H1 (cell line): ENCODE data around the gene PIMREG. TPM values are rescaled to one million over a fixed set of nuclear protein-coding genes. Genes with fewer than 3 reads are reported as not detected.

Source experiments
- CTCF ChIA-PET: fragments of 300-600 bp; sonication (Branson Sonifier 250); formaldehyde crosslinking; loops from one replicate; lab custom pipeline; 2021; ENCODE audit not compliant: partially characterized antibody; lab: Charles Lee
- POLR2A ChIA-PET: fragments of 300-600 bp; sonication (Branson Sonifier 250); formaldehyde crosslinking; loops from one replicate; lab custom pipeline; 2021; ENCODE audit warnings: inconsistent platforms; ENCODE audit not compliant: partially characterized antibody; lab: Charles Lee
- DNase-seq, 2 experiments: peaks; one replicate each; pipeline versions ENCODE4 v3.0.0 to v3.0.0-alpha.2; 2010 to 2022; ENCODE audit warnings: low spot score in 2 of 2, low read depth in 1 of 2, mixed read lengths in 1 of 2
- FAIRE-seq: peaks from 2 replicates; lab custom pipeline; 2011; peaks lifted over from hg19 to GRCh38; lab: Jason Lieb, UNC
- H2AFZ ChIP-seq: 2 replicates; pipeline ENCODE4 v1.8.1; 2012; ENCODE audit warnings: low read length, inconsistent platforms
- H2AK5ac ChIP-seq: 2 replicates; pipeline ENCODE4 v1.6.1; 2013; ENCODE audit warnings: low read depth, low read length
- H2BK120ac ChIP-seq: replicated peaks from 2 replicates; pipeline ENCODE3; 2013; ENCODE audit warnings: low read depth, low read length, inconsistent platforms
- H2BK12ac ChIP-seq: 2 replicates; pipeline ENCODE4 v1.6.1; 2013; ENCODE audit warnings: low read depth, low read length
- H2BK15ac ChIP-seq: 2 replicates; pipeline ENCODE4 v1.6.1; 2013; ENCODE audit warnings: low read length
- H2BK20ac ChIP-seq: 2 replicates; pipeline ENCODE4 v1.6.1; 2013; ENCODE audit warnings: low read length
- H2BK5ac ChIP-seq: 2 replicates; pipeline ENCODE4 v1.6.1; 2013; ENCODE audit warnings: low read depth, low read length
- H3K14ac ChIP-seq: 2 replicates; pipeline ENCODE4 v1.6.1; 2013; ENCODE audit warnings: inconsistent platforms; ENCODE audit not compliant: insufficient read length
- H3K18ac ChIP-seq: 2 replicates; pipeline ENCODE4 v1.6.1; 2013; ENCODE audit warnings: low read length; ENCODE audit errors: extremely low read depth
- H3K23ac ChIP-seq: 2 replicates; pipeline ENCODE4 v1.6.1; 2013; ENCODE audit warnings: inconsistent platforms; ENCODE audit not compliant: insufficient read length
- H3K23me2 ChIP-seq: 2 replicates; pipeline ENCODE4 v1.6.1; 2013; ENCODE audit warnings: low read depth, low read length
- H3K27ac ChIP-seq: 2 replicates; pipeline ENCODE4 v1.6.1; 2011; ENCODE audit warnings: low read depth, low read length, inconsistent platforms
- H3K27me3 ChIP-seq, 4 experiments: replicated peaks in 1 of 4; 1 replicate in 1 of 4; 2 replicates in 3 of 4; pipeline versions ENCODE4 v1.6.1 to v1.8.1; 2011 to 2013; ENCODE audit warnings: low read length in 3 of 4, mild to moderate bottlenecking in 3 of 4, inconsistent platforms in 2 of 4, mixed read lengths in 2 of 4, moderate library complexity in 1 of 4; ENCODE audit not compliant: control insufficient read depth in 3 of 4, insufficient read depth in 3 of 4; ENCODE audit errors: extremely low read depth in 1 of 4
- H3K36me3 ChIP-seq, 4 experiments: 2 replicates each; pipeline versions ENCODE4 v1.6.1 to v1.8.1; 2011 to 2013; ENCODE audit warnings: mild to moderate bottlenecking in 4 of 4, low read length in 3 of 4, moderate library complexity in 2 of 4, control low read depth in 1 of 4, inconsistent platforms in 1 of 4; ENCODE audit not compliant: insufficient read depth in 4 of 4, control insufficient read depth in 2 of 4
- H3K4ac ChIP-seq: replicated peaks from 2 replicates; pipeline ENCODE3; 2013; ENCODE audit warnings: low read length, low read depth, mixed read lengths, inconsistent platforms; ENCODE audit not compliant: insufficient read length
- H3K4me1 ChIP-seq, 4 experiments: replicated peaks in 1 of 4; 1 replicate in 1 of 4; 2 replicates in 3 of 4; pipeline versions ENCODE4 v1.6.1 to v1.8.1; 2011 to 2013; ENCODE audit warnings: low read length in 3 of 4, inconsistent platforms in 2 of 4, mixed read lengths in 1 of 4; ENCODE audit not compliant: insufficient read depth in 4 of 4, control insufficient read depth in 3 of 4
- H3K4me2 ChIP-seq, 2 experiments: 2 replicates each; pipeline versions ENCODE4 v1.6.1 to v1.8.1; 2011 to 2013; ENCODE audit warnings: low read depth in 2 of 2, low read length in 2 of 2, control low read depth in 1 of 2, inconsistent platforms in 1 of 2, mild to moderate bottlenecking in 1 of 2; ENCODE audit not compliant: insufficient read depth in 1 of 2
- H3K4me3 ChIP-seq, 4 experiments: fragments of 200-600, 300-600 bp in 1 of 4; sonication (generic), shearing (Covaris generic), sonication (Bioruptor Twin) in 1 of 4; 2 replicates each; pipeline versions ENCODE4 v1.5.1 to v1.8.1; 2011 to 2016; ENCODE audit warnings: low read length in 4 of 4, low read depth in 3 of 4, control low read depth in 2 of 4, inconsistent platforms in 2 of 4, mild to moderate bottlenecking in 2 of 4, mixed read lengths in 1 of 4, moderate library complexity in 1 of 4; ENCODE audit not compliant: insufficient read depth in 2 of 4; ENCODE audit errors: extremely low read depth in 1 of 4
- H3K56ac ChIP-seq: replicated peaks from 2 replicates; pipeline ENCODE3; 2013; ENCODE audit warnings: low read depth, mild to moderate bottlenecking, mixed read lengths, low read length, inconsistent platforms; ENCODE audit not compliant: insufficient read length
- H3K79me1 ChIP-seq: 2 replicates; pipeline ENCODE4 v1.6.1; 2013; ENCODE audit warnings: low read depth, low read length, control low read depth
- H3K79me2 ChIP-seq, 2 experiments: 2 replicates each; pipeline versions ENCODE4 v1.6.1 to v1.8.1; 2012 to 2013; ENCODE audit warnings: low read length in 2 of 2, mild to moderate bottlenecking in 2 of 2, inconsistent platforms in 1 of 2; ENCODE audit not compliant: insufficient read depth in 2 of 2, control insufficient read depth in 1 of 2
- H3K9ac ChIP-seq, 4 experiments: replicated peaks in 1 of 4; 1 replicate in 1 of 4; 2 replicates in 3 of 4; pipeline versions ENCODE4 v1.6.1 to v1.8.1; 2011 to 2013; ENCODE audit warnings: low read depth in 3 of 4, low read length in 3 of 4, control low read depth in 2 of 4, mild to moderate bottlenecking in 2 of 4, moderate library complexity in 2 of 4, inconsistent platforms in 1 of 4; ENCODE audit errors: extremely low read depth in 1 of 4
- H3K9me3 ChIP-seq, 2 experiments: 2 replicates each; pipeline versions ENCODE4 v1.6.1 to v1.8.1; 2012 to 2013; ENCODE audit warnings: mild to moderate bottlenecking in 2 of 2, moderate library complexity in 2 of 2, control low read depth in 1 of 2, inconsistent platforms in 1 of 2, low read depth in 1 of 2, low read length in 1 of 2, mixed read lengths in 1 of 2; ENCODE audit not compliant: insufficient read depth in 2 of 2
- H4K20me1 ChIP-seq, 2 experiments: replicated peaks in 1 of 2; 2 replicates each; pipeline versions ENCODE3 to v1.8.1; 2011 to 2013; ENCODE audit warnings: inconsistent platforms in 2 of 2, low read length in 2 of 2, mild to moderate bottlenecking in 1 of 2; ENCODE audit not compliant: insufficient read depth in 2 of 2, control insufficient read depth in 1 of 2
- H4K5ac ChIP-seq: 2 replicates; pipeline ENCODE4 v1.6.1; 2013; ENCODE audit warnings: low read length, low read depth, mixed read lengths, inconsistent platforms; ENCODE audit not compliant: insufficient read length
- H4K8ac ChIP-seq: 2 replicates; pipeline ENCODE4 v1.8.0; 2013; ENCODE audit warnings: mild to moderate bottlenecking, moderate library complexity, low read length, inconsistent platforms; ENCODE audit not compliant: insufficient read depth; ENCODE audit errors: extremely low read depth
- H4K91ac ChIP-seq: replicated peaks from 2 replicates; pipeline ENCODE3; 2013; ENCODE audit warnings: low read length, mixed read lengths, inconsistent platforms; ENCODE audit not compliant: insufficient read length
- FOSL1 ChIP-seq: IDR thresholded peaks from 2 replicates; pipeline ENCODE4 v1.6.1; 2011; ENCODE audit warnings: mild to moderate bottlenecking, low read depth, low read length, moderate library complexity; ENCODE audit not compliant: insufficient read depth
- WGBS, 2 experiments: shearing (Covaris generic) in 1 of 2; methylation state at CpG; one replicate each; pipeline versions ENCODE4 v1.1.6 to v1.1.7; 2013 to 2015; ENCODE audit warnings: low lambda C conversion rate in 2 of 2, mixed read lengths in 2 of 2, inconsistent platforms in 1 of 2, low coverage in 1 of 2, missing lambda C conversion rate in 1 of 2; ENCODE audit not compliant: insufficient replicate concordance in 2 of 2, insufficient coverage in 1 of 2, insufficient read length in 1 of 2; ENCODE audit errors: extremely low coverage in 1 of 2, missing lambda C conversion rate in 1 of 2; 5-methylcytosine and 5-hydroxymethylcytosine counted together
- polyA plus RNA-seq, 7 experiments: library from polyadenylated mRNA; depleted of rRNA in 3 of 7; stranded (reverse) in 5 of 7; unstranded in 2 of 7; fragments of >200 nt in 5 of 7; fragments of 200-250 nt in 2 of 7; gene quantifications; 1 replicate in 5 of 7; 2 replicates in 1 of 7; 4 replicates in 1 of 7; pipeline versions ENCODE4 v1.2.1 to v1.2.3, GENCODE V29; 2011 to 2013; ENCODE audit warnings: missing spikeins in 2 of 7, mixed read lengths in 2 of 7
- total RNA-seq: library from RNA; stranded (reverse); fragmentation: NEBNext Ultra II Directional; extraction: Animal tissue kit (Norgen Biotek cat#: 25700); gene quantifications from 2 replicates; pipeline ENCODE4 v1.2.1, GENCODE V29; 2021

PIMREG gene
- total and polyA plus RNA-seq, 2 of the 8 experiments (the other 6 are each of a cell fraction or from before 2014, with no cell fraction given), result 133 to 148 TPM

- peak overlapping the region; percentile 14 for H4K8ac ChIP-seq
- no peak overlapping the region for H3K56ac ChIP-seq
- no peak overlapping the region for H2AK5ac ChIP-seq
- CTCF ChIA-PET, result interaction anchor here (1.3 kb wide), 1 partner anchor 16 kb away, joined by 3 read pairs; no protein-coding TSS in a partner anchor
- H3K4me2 ChIP-seq, result no peak overlapping the region
- H2BK120ac ChIP-seq, result no peak overlapping the region
- H4K20me1 ChIP-seq, result no peaks in the 10 kb centered on the region
- H3K4ac ChIP-seq, result no peak overlapping the region
- no peak overlapping the region for H3K27ac ChIP-seq
- FAIRE-seq, result no peak
- H3K4me3 ChIP-seq, result no peak overlapping the region
- H3K79me2 ChIP-seq, result no peaks in the 10 kb centered on the region
- no peak overlapping the region for H2BK12ac ChIP-seq
- H3K23me2 ChIP-seq, result no peaks in the 10 kb centered on the region
- H2BK5ac ChIP-seq, result no peak overlapping the region
- no peaks in the 10 kb centered on the region for H3K9me3 ChIP-seq
- H3K18ac ChIP-seq, result no peak overlapping the region
- H2BK20ac ChIP-seq, result no peak overlapping the region
- no peak for TF ChIP-seq FOSL1
- TF ChIP-seq, all 59 proteins: peak for 0
- H2BK15ac ChIP-seq, result no peak overlapping the region
- no peak overlapping the region for H4K91ac ChIP-seq
- H3K4me1 ChIP-seq, result peaks cover 0 to 4% (median 2%) of the 10 kb centered on the region in 4 experiments; a peak in 3 of 7 replicates
- no peak for DNase-seq
- H2AFZ ChIP-seq, result no peak overlapping the region
- no peak overlapping the region for H3K9ac ChIP-seq
- no peaks in the 10 kb centered on the region for H3K27me3 ChIP-seq
- no peak overlapping the region for H3K14ac ChIP-seq
- no peak overlapping the region for H3K23ac ChIP-seq
- 91% methylated on average over 13 of the region's 14 CpGs; no CpG with 5 or more reads in 1 of the 2 experiments for WGBS, 2 experiments
- POLR2A ChIA-PET, result no interaction called here
- H3K79me1 ChIP-seq, result no peaks in the 10 kb centered on the region
- H3K36me3 ChIP-seq, result no peaks in the 10 kb centered on the region
- no peak overlapping the region for H4K5ac ChIP-seq
These were observed 33.7 kb downstream of the PIMREG start for GRCh38 chr17:6477831-6478383.
